Measurements from ENCODE around the gene CFAP97D1.
"Not testable (repeated sequence)": the region's sequence is repeated elsewhere in the genome, so short reads cannot be mapped to it uniquely, and the experiment has no call there.

DNA sequence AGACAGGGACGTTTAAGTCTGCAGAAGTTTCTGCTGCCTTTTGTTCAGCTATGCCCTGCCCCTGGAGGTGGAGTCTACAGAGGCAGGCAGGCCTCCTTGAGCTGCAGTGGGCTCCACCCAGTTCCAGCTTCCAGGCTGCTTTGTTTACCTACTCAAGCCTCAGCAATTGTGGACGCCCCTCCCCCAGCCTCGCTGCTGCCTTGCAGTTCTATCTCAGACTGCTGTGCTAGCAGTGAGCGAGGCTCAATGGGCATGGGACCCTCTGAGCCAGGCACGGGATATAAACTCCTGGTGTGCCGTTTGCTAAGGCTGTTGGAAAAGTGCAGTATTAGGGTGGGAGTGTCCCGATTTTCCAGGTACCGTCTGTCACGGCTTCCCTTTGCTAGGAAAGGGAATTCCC, 17.8 kb downstream of the CFAP97D1 start:
- not testable (repeated sequence) for TF ChIP-seq CTCF (IDR thresholded peaks at IDR 0.05; ENCODE audit: insufficient read depth, low read length); POLR2AphosphoS5 (IDR thresholded peaks at IDR 0.05; ENCODE audit: low read depth); GABPA (IDR thresholded peaks at IDR 0.05; ENCODE audit: low read depth); SPI1 (IDR thresholded peaks at IDR 0.05; ENCODE audit: borderline replicate concordance, low read depth)
- TF ChIP-seq, protein P1, sequence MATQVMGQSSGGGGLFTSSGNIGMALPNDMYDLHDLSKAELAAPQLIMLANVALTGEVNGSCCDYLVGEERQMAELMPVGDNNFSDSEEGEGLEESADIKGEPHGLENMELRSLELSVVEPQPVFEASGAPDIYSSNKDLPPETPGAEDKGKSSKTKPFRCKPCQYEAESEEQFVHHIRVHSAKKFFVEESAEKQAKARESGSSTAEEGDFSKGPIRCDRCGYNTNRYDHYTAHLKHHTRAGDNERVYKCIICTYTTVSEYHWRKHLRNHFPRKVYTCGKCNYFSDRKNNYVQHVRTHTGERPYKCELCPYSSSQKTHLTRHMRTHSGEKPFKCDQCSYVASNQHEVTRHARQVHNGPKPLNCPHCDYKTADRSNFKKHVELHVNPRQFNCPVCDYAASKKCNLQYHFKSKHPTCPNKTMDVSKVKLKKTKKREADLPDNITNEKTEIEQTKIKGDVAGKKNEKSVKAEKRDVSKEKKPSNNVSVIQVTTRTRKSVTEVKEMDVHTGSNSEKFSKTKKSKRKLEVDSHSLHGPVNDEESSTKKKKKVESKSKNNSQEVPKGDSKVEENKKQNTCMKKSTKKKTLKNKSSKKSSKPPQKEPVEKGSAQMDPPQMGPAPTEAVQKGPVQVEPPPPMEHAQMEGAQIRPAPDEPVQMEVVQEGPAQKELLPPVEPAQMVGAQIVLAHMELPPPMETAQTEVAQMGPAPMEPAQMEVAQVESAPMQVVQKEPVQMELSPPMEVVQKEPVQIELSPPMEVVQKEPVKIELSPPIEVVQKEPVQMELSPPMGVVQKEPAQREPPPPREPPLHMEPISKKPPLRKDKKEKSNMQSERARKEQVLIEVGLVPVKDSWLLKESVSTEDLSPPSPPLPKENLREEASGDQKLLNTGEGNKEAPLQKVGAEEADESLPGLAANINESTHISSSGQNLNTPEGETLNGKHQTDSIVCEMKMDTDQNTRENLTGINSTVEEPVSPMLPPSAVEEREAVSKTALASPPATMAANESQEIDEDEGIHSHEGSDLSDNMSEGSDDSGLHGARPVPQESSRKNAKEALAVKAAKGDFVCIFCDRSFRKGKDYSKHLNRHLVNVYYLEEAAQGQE (IDR thresholded peaks at IDR 0.05; ENCODE audit: insufficient replicate concordance, low read depth): not testable (repeated sequence)

All from HL-60 (cell line).